Caco-2 (cell line): ENCODE results near the gene RAB3D. TPM values are rescaled to one million over a fixed set of nuclear protein-coding genes. Genes with fewer than 3 reads are reported as not detected.

Experiments used
- BruUV-seq: library from RNA; stranded (reverse); fragments of 400-500 nt; replicated peaks from 2 replicates; lab custom pipeline; 2021; lab: Mats Ljungman, UMichigan
- CTCF ChIA-PET: fragments of 300-600 bp; sonication (Branson Sonifier 250); formaldehyde crosslinking; loops from one replicate; lab custom pipeline; 2022; ENCODE audit warnings: antibody characterized with exemption; lab: Charles Lee
- POLR2A ChIA-PET: fragments of 300-600 bp; sonication (Branson Sonifier 250); formaldehyde crosslinking; loops from one replicate; lab custom pipeline; 2022; ENCODE audit warnings: antibody characterized with exemption; lab: Charles Lee
- DNase-seq, 2 experiments: peaks; one replicate each; pipeline versions ENCODE4 v3.0.0 to v3.0.0-alpha.2; 2020 to 2022
- H3K27me3 ChIP-seq: replicated peaks from 2 replicates; pipeline ENCODE4 v1.6.0; 2011; ENCODE audit warnings: low read length; ENCODE audit not compliant: control insufficient read depth, insufficient read depth
- H3K36me3 ChIP-seq: 2 replicates; pipeline ENCODE4 v1.5.1; 2011; ENCODE audit warnings: low read length; ENCODE audit not compliant: control insufficient read depth, insufficient read depth
- H3K4me1 ChIP-seq: fragments of 250-450 bp; sonication (Bioruptor Pico); 2 replicates; pipeline ENCODE4 v1.5.1; 2020; ENCODE audit warnings: mild to moderate bottlenecking
- H3K4me3 ChIP-seq: 2 replicates; pipeline ENCODE4 v1.5.1; 2011; ENCODE audit warnings: low read depth, mild to moderate bottlenecking, control low read depth, low read length
- H3K9me3 ChIP-seq: fragments of 250-450 bp; sonication (Bioruptor Pico); 2 replicates; pipeline ENCODE4 v1.5.1; 2020; ENCODE audit warnings: mild to moderate bottlenecking, moderate library complexity
- H3K27ac Mint-ChIP-seq: one replicate; pipeline ENCODE4 v1.8.0; 2022; ENCODE audit warnings: mixed read lengths; ENCODE audit not compliant: unreplicated experiment
- H3K27me3 Mint-ChIP-seq: one replicate; pipeline ENCODE4 v1.8.0; 2022; ENCODE audit warnings: mixed read lengths; ENCODE audit not compliant: insufficient read depth, unreplicated experiment
- H3K36me3 Mint-ChIP-seq: one replicate; pipeline ENCODE4 v1.8.0; 2022; ENCODE audit warnings: mild to moderate bottlenecking, mixed read lengths; ENCODE audit not compliant: insufficient read depth, unreplicated experiment
- H3K4me1 Mint-ChIP-seq: one replicate; pipeline ENCODE4 v1.8.0; 2022; ENCODE audit warnings: low read depth, mixed read lengths; ENCODE audit not compliant: unreplicated experiment
- H3K4me3 Mint-ChIP-seq: one replicate; pipeline ENCODE4 v1.8.0; 2022; ENCODE audit warnings: mild to moderate bottlenecking, moderate library complexity, mixed read lengths; ENCODE audit not compliant: unreplicated experiment
- H3K9me3 Mint-ChIP-seq: one replicate; pipeline ENCODE4 v1.8.0; 2022; ENCODE audit warnings: mixed read lengths; ENCODE audit not compliant: unreplicated experiment
- intact Hi-C: fragments of 100-400 bp; cut with micrococcal nuclease; formaldehyde crosslinking; loops from one replicate; pipeline ENCODE4 v1.10.0; 2022; ENCODE audit not compliant: unreplicated experiment
- total RNA-seq: library from RNA; stranded (reverse); gene quantifications from 2 replicates; pipeline ENCODE4 v1.2.3, GENCODE V29; 2022
- TF ChIP-seq, protein P1 (sequence below), 2 experiments: fragments of 200-600 bp in 1 of 2; IDR thresholded peaks; 1 replicate in 1 of 2; 2 replicates in 1 of 2; pipeline versions ENCODE4 v1.5.1 to v1.8.0; 2011 to 2022; ENCODE audit warnings: antibody characterized with exemption in 1 of 2, control low read depth in 1 of 2, inconsistent platforms in 1 of 2, low read depth in 1 of 2, low read length in 1 of 2, mild to moderate bottlenecking in 1 of 2, moderate library complexity in 1 of 2; ENCODE audit not compliant: insufficient read depth in 1 of 2, severe bottlenecking in 1 of 2, unreplicated experiment in 1 of 2

Gene RAB3D
- total RNA-seq, 1 experiment from 2014 or later = 28.0 TPM

DNA sequence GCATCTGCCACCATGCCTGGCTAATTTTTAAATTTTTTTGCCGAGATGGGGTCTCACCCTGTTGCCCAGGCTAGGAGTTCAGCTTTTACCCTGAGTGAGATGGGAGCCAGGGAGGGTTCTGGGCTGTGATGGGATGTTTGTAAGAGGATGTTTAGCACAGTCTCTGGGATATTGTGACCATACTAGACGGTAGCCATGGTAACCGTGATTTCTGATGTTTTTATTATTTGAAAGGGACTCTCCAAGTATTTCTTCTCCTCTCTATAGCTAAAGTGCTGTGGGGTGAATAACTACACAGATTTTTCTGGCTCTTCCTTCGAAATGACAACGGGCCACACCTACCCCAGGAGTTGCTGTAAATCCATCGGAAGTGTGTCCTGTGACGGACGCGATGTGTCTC lies 33.1 kb downstream of the RAB3D start:
- H3K4me1 ChIP-seq = no peaks in the 10 kb centered on the region
- no TSS peak for BruUV-seq
- H3K9me3 ChIP-seq = no peaks in the 10 kb centered on the region
- H3K4me3 Mint-ChIP-seq = no peak overlapping the region
- POLR2A ChIA-PET = no interaction called here
- no peaks in the 10 kb centered on the region for H3K9me3 Mint-ChIP-seq
- H3K27me3 Mint-ChIP-seq = no peaks in the 10 kb centered on the region
- H3K4me1 Mint-ChIP-seq = no peaks in the 10 kb centered on the region
- H3K27ac Mint-ChIP-seq = no peak overlapping the region
- CTCF ChIA-PET = no interaction called here
- DNase-seq = no peak
- H3K36me3 Mint-ChIP-seq = no peaks in the 10 kb centered on the region
- H3K36me3 ChIP-seq = no peaks in the 10 kb centered on the region
- H3K27me3 ChIP-seq = no peaks in the 10 kb centered on the region
- TF ChIP-seq, protein P1, sequence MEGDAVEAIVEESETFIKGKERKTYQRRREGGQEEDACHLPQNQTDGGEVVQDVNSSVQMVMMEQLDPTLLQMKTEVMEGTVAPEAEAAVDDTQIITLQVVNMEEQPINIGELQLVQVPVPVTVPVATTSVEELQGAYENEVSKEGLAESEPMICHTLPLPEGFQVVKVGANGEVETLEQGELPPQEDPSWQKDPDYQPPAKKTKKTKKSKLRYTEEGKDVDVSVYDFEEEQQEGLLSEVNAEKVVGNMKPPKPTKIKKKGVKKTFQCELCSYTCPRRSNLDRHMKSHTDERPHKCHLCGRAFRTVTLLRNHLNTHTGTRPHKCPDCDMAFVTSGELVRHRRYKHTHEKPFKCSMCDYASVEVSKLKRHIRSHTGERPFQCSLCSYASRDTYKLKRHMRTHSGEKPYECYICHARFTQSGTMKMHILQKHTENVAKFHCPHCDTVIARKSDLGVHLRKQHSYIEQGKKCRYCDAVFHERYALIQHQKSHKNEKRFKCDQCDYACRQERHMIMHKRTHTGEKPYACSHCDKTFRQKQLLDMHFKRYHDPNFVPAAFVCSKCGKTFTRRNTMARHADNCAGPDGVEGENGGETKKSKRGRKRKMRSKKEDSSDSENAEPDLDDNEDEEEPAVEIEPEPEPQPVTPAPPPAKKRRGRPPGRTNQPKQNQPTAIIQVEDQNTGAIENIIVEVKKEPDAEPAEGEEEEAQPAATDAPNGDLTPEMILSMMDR (IDR thresholded peaks at IDR 0.05; ENCODE audit: insufficient read depth in 1 of 2, low read depth in 1 of 2, low read length in 1 of 2, severe bottlenecking in 1 of 2, unreplicated experiment in 1 of 2) = no peak
- H3K4me3 ChIP-seq = no peak overlapping the region
- intact Hi-C loops = no loop called here

DNA sequence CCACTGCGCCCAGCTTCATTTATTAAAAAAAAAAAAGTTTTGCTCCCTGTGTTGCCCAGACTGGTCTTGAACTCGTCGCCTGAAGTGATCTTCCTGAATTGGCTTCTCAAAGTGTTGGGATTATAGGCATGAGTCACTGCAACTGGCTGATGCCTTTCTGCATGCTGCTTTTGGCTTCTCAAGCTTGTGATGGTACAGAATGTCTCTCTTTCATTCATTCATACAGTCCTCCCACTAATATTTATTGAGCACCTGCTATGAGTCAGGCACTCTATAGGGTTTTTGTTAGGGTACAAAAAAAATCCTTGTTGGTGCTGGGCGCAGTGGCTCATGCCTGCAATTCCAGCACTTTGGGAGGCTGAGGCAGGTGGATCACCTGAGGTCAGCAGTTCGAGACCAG lies 34.5 kb downstream of the RAB3D start:
- TF ChIP-seq, protein P1 (IDR thresholded peaks at IDR 0.05; ENCODE audit: insufficient read depth in 1 of 2, low read depth in 1 of 2, low read length in 1 of 2, severe bottlenecking in 1 of 2, unreplicated experiment in 1 of 2) = no peak
- no TSS peak for BruUV-seq
- Histone ChIP-seq H3K36me3 (no peaks in the 10 kb centered on the region), H3K27me3 (no peaks in the 10 kb centered on the region), H3K4me3 (no peak overlapping the region), H3K4me1 (no peaks in the 10 kb centered on the region), H3K9me3 (no peaks in the 10 kb centered on the region)
- CTCF ChIA-PET = no interaction called here
- intact Hi-C loops = no loop called here
- H3K27ac Mint-ChIP-seq = no peak overlapping the region
- no peak overlapping the region for H3K4me3 Mint-ChIP-seq
- no peaks in the 10 kb centered on the region for H3K27me3 Mint-ChIP-seq
- no peaks in the 10 kb centered on the region for H3K36me3 Mint-ChIP-seq
- POLR2A ChIA-PET = no interaction called here
- no peak for DNase-seq
- no peaks in the 10 kb centered on the region for H3K9me3 Mint-ChIP-seq
- no peaks in the 10 kb centered on the region for H3K4me1 Mint-ChIP-seq

DNA sequence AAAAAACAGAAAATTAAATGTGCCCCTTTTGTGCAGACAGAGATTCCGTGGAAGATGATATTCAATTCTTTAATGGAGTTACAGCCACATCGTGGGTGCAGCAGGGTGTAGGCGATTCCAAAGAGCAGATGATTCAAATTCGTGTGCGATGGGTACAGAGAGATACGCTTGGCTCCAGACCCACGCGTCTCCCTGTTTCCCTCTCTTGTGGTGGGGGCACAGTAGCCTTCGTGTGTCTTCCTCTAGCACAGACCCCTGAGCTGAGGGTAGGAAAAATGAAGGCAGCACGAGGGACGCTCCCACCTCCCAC lies 38.7 kb downstream of the RAB3D start:
- Histone ChIP-seq H3K27me3 (no peaks in the 10 kb centered on the region), H3K4me1 (no peaks in the 10 kb centered on the region), H3K9me3 (no peaks in the 10 kb centered on the region), H3K4me3 (no peak overlapping the region), H3K36me3 (no peaks in the 10 kb centered on the region)
- ChIA-PET POLR2A (no interaction called here), CTCF (no interaction called here)
- Mint-ChIP-seq H3K4me1 (peaks cover 6% of the 10 kb centered on the region), H3K27ac (no peak overlapping the region), H3K4me3 (no peak overlapping the region), H3K27me3 (no peaks in the 10 kb centered on the region), H3K36me3 (no peaks in the 10 kb centered on the region), H3K9me3 (no peaks in the 10 kb centered on the region)
- DNase-seq = no peak
- TF ChIP-seq, protein P1 (IDR thresholded peaks at IDR 0.05; ENCODE audit: insufficient read depth in 1 of 2, low read depth in 1 of 2, low read length in 1 of 2, severe bottlenecking in 1 of 2, unreplicated experiment in 1 of 2) = no peak
- intact Hi-C loops = no loop called here
- no TSS peak for BruUV-seq
